MM.1S (cell line): ENCODE data around the gene TCN2.

ENCODE experiments used
- EZH2 ChIP-seq: fragments of 300-600 bp; sonication (generic); optimal IDR thresholded peaks from 2 replicates; pipeline ENCODE3; 2017; ENCODE audit warnings: low read depth, mild to moderate bottlenecking, antibody characterized with exemption, low read length, mixed read lengths
- EZH2phosphoT487 ChIP-seq: fragments of 300-600 bp; sonication (generic); IDR thresholded peaks from 2 replicates; pipeline ENCODE4 v1.6.1; 2018; ENCODE audit warnings: antibody characterized with exemption, low read length
- TF ChIP-seq, protein P1 (sequence below): fragments of 300-600 bp; sonication (generic); IDR thresholded peaks from 2 replicates; pipeline ENCODE4 v1.5.1; 2016; ENCODE audit warnings: antibody characterized with exemption, low read length, mixed read lengths

GRCh38 chr22:30575859-30576258, 31.1 kb upstream of the TCN2 start:
- TF ChIP-seq EZH2 (no peak), EZH2phosphoT487 (no peak)
- TF ChIP-seq, protein P1, sequence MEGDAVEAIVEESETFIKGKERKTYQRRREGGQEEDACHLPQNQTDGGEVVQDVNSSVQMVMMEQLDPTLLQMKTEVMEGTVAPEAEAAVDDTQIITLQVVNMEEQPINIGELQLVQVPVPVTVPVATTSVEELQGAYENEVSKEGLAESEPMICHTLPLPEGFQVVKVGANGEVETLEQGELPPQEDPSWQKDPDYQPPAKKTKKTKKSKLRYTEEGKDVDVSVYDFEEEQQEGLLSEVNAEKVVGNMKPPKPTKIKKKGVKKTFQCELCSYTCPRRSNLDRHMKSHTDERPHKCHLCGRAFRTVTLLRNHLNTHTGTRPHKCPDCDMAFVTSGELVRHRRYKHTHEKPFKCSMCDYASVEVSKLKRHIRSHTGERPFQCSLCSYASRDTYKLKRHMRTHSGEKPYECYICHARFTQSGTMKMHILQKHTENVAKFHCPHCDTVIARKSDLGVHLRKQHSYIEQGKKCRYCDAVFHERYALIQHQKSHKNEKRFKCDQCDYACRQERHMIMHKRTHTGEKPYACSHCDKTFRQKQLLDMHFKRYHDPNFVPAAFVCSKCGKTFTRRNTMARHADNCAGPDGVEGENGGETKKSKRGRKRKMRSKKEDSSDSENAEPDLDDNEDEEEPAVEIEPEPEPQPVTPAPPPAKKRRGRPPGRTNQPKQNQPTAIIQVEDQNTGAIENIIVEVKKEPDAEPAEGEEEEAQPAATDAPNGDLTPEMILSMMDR, result no peak
